GM18858 (cell line): ENCODE data around the gene JAK1.

Source experiments
- ATAC-seq: cut with Tn5 transposase; IDR thresholded peaks from one replicate; pipeline ENCODE4 v1.9.1; 2021; ENCODE audit not compliant: unreplicated experiment

JAK1 gene

DNA sequence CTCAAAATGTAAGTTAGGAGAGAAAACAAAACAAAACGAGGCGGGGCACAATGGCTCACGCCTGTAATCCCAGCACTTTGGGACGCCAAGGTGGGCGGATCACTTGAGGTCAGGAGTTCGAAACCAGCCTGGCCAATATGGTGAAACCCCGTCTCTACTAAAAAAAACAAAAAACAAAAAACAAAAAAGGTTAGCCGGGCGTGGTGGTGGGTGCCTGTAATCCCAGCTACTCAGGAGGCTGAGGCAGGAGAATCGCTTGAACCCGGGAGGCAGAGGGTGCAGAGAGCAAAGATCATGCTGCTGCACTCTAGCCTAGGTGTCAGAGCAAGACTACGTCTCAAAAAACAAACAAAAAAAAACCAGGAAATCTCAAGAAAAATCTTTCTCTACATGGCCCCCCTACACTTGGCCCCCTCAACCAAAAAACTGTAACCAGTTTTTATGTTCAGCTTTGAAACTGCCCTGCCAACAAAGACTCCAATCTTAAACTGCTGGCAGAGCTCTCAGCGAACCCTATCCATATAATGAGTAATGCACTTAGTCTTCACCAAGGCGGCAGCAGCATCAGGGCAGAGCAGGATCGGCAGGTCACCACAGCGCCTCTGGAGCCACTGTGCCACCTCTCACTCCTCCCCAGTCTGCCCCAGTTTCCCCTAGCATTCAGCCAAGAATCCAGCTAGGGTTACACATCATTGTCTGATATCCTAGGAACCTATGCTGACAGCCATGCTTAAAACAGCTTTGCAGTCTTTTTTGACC, 71.7 kb downstream of the JAK1 start:
- ATAC-seq: no peak

DNA sequence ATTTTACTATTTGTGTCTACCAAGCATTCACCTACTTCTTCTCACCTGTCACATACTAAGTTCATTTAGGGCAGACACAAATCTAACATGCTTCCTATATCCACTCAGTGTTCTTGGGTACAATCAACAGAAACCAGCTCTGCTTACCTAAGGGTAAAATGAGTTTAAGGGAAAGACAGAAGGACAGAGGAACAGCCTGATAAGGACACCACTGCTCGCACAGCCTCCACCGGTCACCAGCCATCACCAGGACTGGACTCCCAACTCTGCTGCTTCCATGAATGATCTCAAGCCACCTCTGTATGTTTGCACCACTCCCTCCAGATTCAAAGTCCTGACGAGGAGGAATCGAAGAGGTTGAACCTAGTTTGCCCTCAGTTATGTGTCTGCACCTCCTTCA, 72.4 kb downstream of the JAK1 start:
- no peak for ATAC-seq

DNA sequence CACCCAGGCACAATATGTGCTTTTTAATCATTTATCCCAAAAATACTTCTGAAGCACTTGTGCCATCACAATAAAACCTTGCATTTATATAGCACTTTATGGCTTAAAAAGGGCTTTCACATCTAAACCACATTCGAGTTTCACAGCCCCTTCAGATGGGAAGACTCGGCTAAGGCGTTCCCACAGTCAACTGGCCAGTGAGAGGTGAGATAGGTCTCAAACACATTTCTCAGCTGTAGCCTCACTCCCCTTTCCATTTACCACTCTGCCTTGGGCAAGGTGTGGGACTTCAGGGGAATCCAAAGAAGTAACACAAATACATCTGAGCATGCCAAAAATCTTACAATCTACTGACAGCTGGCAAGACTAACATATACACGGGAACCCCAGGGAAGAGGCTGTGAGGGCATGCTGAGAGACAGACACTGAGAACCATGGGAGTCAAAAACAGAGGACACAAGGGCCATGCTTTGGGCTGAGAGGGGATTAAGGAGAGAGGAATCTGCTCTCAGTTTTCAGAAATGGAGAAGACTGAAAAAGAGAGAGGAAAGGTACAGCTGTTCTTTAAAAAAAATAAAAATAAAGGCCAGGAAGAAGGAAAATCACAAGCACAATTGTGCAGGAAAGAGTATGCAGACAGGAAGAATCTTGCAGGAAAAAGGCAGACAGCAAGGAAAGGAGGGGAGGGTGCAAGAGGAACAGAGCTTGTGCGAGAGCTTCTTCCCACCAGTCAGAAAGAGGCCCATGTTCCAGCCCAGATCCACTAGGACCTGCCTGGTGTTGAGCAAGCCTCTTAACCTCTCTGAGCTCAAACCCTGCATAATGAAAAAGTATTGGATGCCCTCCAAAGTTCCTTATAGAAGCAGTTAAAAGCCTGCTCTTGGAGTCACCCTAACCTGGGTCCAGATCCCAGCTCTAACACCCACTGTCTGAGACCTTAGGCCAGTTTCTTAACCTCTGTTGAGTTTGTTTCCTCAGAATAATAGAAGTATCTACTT, 73.5 kb downstream of the JAK1 start:
- ATAC-seq: no peak

GRCh38 chr1:64891448-64891825, 74.9 kb downstream of the JAK1 start:
- no peak for ATAC-seq

GRCh38 chr1:64890699-64891447, 75.5 kb downstream of the JAK1 start:
- ATAC-seq: no peak

GRCh38 chr1:64887689-64888217, 78.6 kb downstream of the JAK1 start:
- ATAC-seq: no peak

- ATAC-seq: no peak
Measured at GRCh38 chr1:64886877-64887276, 79.5 kb downstream of the JAK1 start.

GRCh38 chr1:64885648-64886047, 80.7 kb downstream of the JAK1 start:
- ATAC-seq: no peak

GRCh38 chr1:64884261-64885040, 81.9 kb downstream of the JAK1 start:
- no peak for ATAC-seq

- peak; percentile 71 for ATAC-seq
Measured at GRCh38 chr1:64882574-64883255, 83.6 kb downstream of the JAK1 start.

DNA sequence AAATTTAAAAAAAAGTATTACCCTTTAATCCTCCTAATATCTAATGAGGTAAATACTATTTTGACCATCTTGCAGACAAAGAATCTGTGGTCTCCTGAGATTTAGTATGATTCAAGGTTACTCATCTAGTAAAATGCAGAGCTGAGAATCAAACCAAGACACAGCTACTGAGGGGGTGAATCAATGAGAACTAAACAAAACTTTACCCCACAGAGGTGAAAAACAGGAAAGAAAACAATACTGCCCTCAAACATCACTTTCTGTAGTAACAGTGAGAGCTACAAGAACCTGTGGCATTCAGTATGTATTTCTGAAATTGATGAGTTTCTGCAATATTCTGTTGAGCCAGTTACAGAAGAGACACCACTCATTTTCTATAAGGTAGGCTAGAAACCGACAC, 85.1 kb downstream of the JAK1 start:
- ATAC-seq: no peak

DNA sequence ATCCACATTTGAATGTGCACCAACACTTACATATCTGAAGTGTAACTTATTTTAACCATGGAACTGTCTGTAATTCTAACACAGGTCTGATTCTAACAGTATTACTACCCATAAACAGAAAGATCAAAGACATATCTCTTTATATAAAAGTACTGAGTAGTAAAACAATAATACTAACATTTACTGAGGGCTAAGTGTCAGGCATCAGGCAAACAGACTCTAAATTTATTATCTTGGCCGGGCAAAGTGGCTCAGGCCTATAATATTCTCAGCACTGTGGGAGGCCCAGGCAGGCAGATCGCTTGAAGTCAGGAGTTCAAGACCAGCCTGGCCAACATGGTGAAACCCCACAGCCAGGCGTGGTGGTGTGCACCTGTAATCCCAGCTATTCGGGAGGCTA, 85.9 kb downstream of the JAK1 start:
- ATAC-seq: no peak

- no peak for ATAC-seq
Measured at GRCh38 chr1:64878931-64879611, 87.3 kb downstream of the JAK1 start.

DNA sequence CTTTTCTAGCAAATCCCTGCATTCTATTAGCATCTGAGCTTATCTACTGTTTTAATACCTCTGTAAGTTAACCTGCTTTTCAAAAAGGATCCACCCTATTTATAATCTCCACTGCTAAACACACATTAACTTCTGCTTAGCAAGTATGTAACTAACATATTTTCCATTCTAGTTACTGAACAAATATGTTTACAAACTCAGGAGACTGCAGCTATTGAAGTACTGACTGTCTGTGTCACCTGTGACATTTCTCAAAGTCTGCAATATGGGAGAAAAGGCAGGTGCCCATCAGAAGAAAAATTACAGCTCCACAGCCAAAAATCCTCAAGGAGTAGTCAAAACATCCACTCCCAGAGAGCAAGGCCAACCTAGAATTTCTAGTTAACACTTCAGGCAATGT, 88.3 kb downstream of the JAK1 start:
- no peak for ATAC-seq

DNA sequence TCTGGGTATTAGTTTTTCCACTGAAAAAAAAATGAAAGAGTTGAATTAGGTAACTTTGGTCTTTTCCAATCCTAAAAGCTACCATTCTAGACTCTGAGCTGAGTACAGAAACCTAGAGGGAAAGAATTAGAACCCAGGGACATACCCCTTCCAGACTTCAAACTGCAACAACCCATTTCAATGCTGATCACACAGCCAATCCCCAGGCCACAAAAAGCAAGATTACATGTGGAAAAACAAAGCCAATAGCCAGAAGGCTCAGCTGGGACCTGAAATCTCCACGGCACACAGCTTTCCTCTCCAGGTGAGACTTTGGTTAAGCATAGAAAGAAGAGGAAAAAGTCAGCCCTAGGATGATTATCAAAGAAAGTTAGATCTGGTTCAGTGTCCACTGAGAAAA, 88.8 kb downstream of the JAK1 start:
- ATAC-seq: no peak

GRCh38 chr1:64877151-64877550, 89.2 kb downstream of the JAK1 start:
- no peak for ATAC-seq

- ATAC-seq: no peak
Measured at GRCh38 chr1:64875606-64876005, 90.7 kb downstream of the JAK1 start.

DNA sequence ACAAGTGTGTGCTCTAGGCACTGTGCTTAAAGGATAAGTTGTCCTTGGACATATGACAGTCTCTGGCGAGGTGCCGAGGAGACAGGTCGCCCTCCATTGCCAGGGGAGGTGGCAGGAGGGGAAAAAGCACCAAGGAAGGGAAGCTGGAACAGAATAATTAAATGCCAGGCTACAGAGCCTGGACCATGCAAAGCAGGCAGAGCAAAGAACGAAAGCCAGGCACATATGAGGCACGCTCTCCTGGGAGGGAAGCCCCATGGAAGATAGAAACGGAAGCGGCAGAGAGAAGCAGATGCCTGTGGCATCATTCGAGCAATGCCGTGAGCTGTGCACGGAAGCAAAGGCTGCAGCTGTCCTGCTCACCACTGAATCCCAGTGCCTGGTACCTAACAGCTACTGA, 91.2 kb downstream of the JAK1 start:
- ATAC-seq: no peak

GRCh38 chr1:64874666-64875065, 91.7 kb downstream of the JAK1 start:
- no peak for ATAC-seq
